Chondrocyte (in vitro differentiated cells): Measurements from ENCODE around the gene TOM1L2. TPM values are rescaled to one million over a fixed set of nuclear protein-coding genes. Genes with fewer than 3 reads are reported as not detected.
A peak's percentile ranks its signal among the peaks of the same experiment; 100 is the strongest.

Experiments
- DNase-seq: peaks from one replicate; pipeline ENCODE4 v3.0.0; 2021; ENCODE audit warnings: mixed read lengths, low spot score
- H3K27ac Mint-ChIP-seq: one replicate; pipeline ENCODE4 v1.8.0; 2021; ENCODE audit warnings: mild to moderate bottlenecking, moderate library complexity, mixed read lengths; ENCODE audit not compliant: unreplicated experiment
- H3K27me3 Mint-ChIP-seq: 2 replicates; pipeline ENCODE4 v1.8.0; 2021; ENCODE audit warnings: low read depth, mixed read lengths
- H3K36me3 Mint-ChIP-seq: 2 replicates; pipeline ENCODE4 v1.8.0; 2021; ENCODE audit warnings: low read depth, mixed read lengths
- H3K4me1 Mint-ChIP-seq: 2 replicates; pipeline ENCODE4 v1.8.0; 2021; ENCODE audit warnings: low read depth, mild to moderate bottlenecking, mixed read lengths
- H3K4me3 Mint-ChIP-seq: one replicate; pipeline ENCODE4 v1.8.0; 2021; ENCODE audit warnings: mild to moderate bottlenecking, moderate library complexity, mixed read lengths; ENCODE audit not compliant: unreplicated experiment
- H3K9me3 Mint-ChIP-seq: 2 replicates; pipeline ENCODE4 v1.8.0; 2021; ENCODE audit warnings: low read depth, mixed read lengths
- CTCF ChIP-seq: fragments of 200-600 bp; sonication (generic); IDR thresholded peaks from 2 replicates; pipeline ENCODE4 v1.5.0; 2021; ENCODE audit warnings: antibody characterized with exemption, mild to moderate bottlenecking, moderate library complexity
- total RNA-seq: library from RNA; stranded (reverse); gene quantifications from 3 replicates; pipeline ENCODE4 v1.2.1, GENCODE V29; 2021

TOM1L2 gene
- total RNA-seq, 1 donor from 2014 or later = 56.1 TPM

GRCh38 chr17:17922070-17922614, 50.1 kb downstream of the TOM1L2 start:
- DNase-seq = no peak
- Mint-ChIP-seq H3K9me3 (no peaks in the 10 kb centered on the region), H3K27ac (peak overlapping the region; percentile 91), H3K36me3 (no peaks in the 10 kb centered on the region), H3K27me3 (no peaks in the 10 kb centered on the region), H3K4me3 (peak overlapping the region; percentile 31), H3K4me1 (peaks cover 62% of the 10 kb centered on the region)
- no peak for TF ChIP-seq CTCF

DNA sequence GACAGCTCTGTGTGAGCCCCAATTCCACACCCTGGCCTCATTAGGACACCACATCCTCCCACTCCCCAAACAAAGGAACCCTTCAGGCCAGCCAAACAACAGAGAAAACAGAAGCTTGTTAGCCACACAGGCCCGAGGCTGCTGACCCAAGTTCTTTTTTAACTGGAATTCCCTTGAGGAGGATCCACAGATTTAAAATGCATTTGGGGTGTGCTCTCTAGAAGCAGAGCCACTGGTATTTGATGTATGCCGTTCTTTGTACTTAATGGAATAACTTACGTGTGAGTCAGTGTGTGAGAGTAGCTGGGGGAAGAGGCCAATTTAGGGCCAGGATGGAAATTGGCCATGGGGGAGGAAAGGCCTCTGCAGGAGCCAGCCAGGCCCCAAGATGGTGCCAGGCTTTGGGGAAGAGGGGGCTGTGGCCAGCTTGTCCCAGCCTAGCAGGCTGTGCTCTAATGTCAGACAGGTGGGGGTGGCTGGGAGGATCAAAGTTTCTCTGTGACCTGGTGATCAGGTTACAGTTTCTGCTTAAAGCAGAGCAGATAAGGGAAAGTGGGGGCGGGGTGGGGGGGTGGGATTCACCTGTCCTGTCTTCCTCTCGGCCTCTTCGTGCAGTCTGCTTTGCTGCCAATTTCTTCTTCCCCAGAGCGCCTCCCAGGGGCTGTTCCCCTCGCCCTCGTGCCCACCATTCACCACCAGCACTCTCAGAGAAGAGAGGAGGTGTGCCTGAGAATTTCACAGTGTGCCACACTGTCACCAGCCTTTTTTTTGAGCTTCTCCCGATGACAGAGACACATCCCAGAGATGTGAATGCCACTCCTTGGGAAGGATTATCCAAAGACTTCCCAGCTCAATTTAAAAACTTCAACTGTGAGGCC, 50.8 kb downstream of the TOM1L2 start:
- no peaks in the 10 kb centered on the region for H3K9me3 Mint-ChIP-seq
- no peaks in the 10 kb centered on the region for H3K36me3 Mint-ChIP-seq
- H3K27me3 Mint-ChIP-seq = no peaks in the 10 kb centered on the region
- H3K4me1 Mint-ChIP-seq = peaks cover 55% of the 10 kb centered on the region
- TF ChIP-seq CTCF = no peak
- peak overlapping the region; percentile 91 for H3K27ac Mint-ChIP-seq
- no peak for DNase-seq
- peak overlapping the region; percentile 10 for H3K4me3 Mint-ChIP-seq

GRCh38 chr17:17919169-17920107, 52.8 kb downstream of the TOM1L2 start:
- H3K27me3 Mint-ChIP-seq = no peaks in the 10 kb centered on the region
- H3K9me3 Mint-ChIP-seq = no peaks in the 10 kb centered on the region
- peaks cover 48% of the 10 kb centered on the region for H3K4me1 Mint-ChIP-seq
- no peak overlapping the region for H3K4me3 Mint-ChIP-seq
- no peak for DNase-seq
- H3K36me3 Mint-ChIP-seq = no peaks in the 10 kb centered on the region
- TF ChIP-seq CTCF = peak; percentile 86
- H3K27ac Mint-ChIP-seq = peak overlapping the region; percentile 22

DNA sequence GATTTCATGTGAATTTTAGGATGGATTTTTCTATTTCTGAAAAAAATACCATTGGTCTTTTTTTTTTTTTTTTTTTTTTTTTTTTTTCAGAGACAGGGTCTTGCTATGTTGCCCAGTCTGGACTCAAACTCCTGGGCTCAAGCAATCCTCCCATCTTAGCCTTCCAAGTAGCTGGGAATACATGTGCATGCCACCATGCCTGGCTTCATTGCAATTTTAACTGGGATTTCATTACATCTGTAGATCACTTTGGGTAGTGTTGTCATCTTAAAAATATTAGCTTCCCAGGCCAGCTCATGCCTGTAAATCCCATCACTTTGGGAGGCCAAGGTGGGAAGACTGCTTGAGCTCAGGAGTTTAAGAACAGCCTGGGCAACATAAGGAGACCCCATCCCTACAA, 54.8 kb downstream of the TOM1L2 start:
- DNase-seq = no peak
- TF ChIP-seq CTCF = no peak
- Mint-ChIP-seq H3K36me3 (no peaks in the 10 kb centered on the region), H3K27me3 (no peaks in the 10 kb centered on the region), H3K4me3 (no peak overlapping the region), H3K4me1 (peaks cover 46% of the 10 kb centered on the region), H3K27ac (no peak overlapping the region), H3K9me3 (no peaks in the 10 kb centered on the region)

- Mint-ChIP-seq H3K27ac (no peak overlapping the region), H3K4me3 (no peak overlapping the region), H3K9me3 (no peaks in the 10 kb centered on the region), H3K27me3 (no peaks in the 10 kb centered on the region), H3K36me3 (no peaks in the 10 kb centered on the region), H3K4me1 (peaks cover 27% of the 10 kb centered on the region)
- TF ChIP-seq CTCF = no peak
- DNase-seq = no peak
These were observed 57.0 kb downstream of the TOM1L2 start for GRCh38 chr17:17915183-17915582.
